Colonic mucosa (tissue), 4 donors: ENCODE measurements around the gene LIG1. TPM values are rescaled to one million over a fixed set of nuclear protein-coding genes. Genes with fewer than 3 reads are reported as not detected.

Source experiments
- DNase-seq: peaks from one replicate; pipeline ENCODE4 v3.0.0-alpha.2; 2020
- H3K27ac ChIP-seq: fragments of 200-600 bp; one replicate; pipeline ENCODE4 v1.8.0; 2021
- H3K27me3 ChIP-seq: fragments of 200-600 bp; one replicate; pipeline ENCODE4 v1.8.0; 2021
- H3K36me3 ChIP-seq: fragments of 200-600 bp; one replicate; pipeline ENCODE4 v1.8.0; 2021
- H3K4me1 ChIP-seq: fragments of 200-600 bp; one replicate; pipeline ENCODE4 v1.8.0; 2021; ENCODE audit warnings: mild to moderate bottlenecking
- H3K4me3 ChIP-seq: fragments of 200-600 bp; one replicate; pipeline ENCODE4 v1.8.0; 2021
- H3K9ac ChIP-seq, 2 donors: one replicate each; pipeline ENCODE4 v1.7.0; 2013; ENCODE audit warnings: control low read depth in 2 of 2, low read depth in 2 of 2, low read length in 2 of 2
- H3K9me3 ChIP-seq: fragments of 200-600 bp; one replicate; pipeline ENCODE4 v1.8.0; 2021
- CTCF ChIP-seq: fragments of 200-600 bp; IDR thresholded peaks from one replicate; pipeline ENCODE4 v1.8.0; 2022; ENCODE audit warnings: antibody characterized with exemption, mild to moderate bottlenecking
- intact Hi-C: fragments of 100-400 bp; cut with DNase I; formaldehyde crosslinking; loops from one replicate; pipeline ENCODE4 v1.14.1; 2022
- total RNA-seq, 2 donors: library from RNA; stranded (reverse); fragmentation: NEBNext Ultra II Directional in 1 of 2; extraction: Animal tissue kit (Norgen Biotek cat#: 25700) in 1 of 2; gene quantifications; one replicate each; pipeline ENCODE4 v1.2.1, GENCODE V29; 2021
- donor health status: healthy.
- donor health status: DM: no; HTN: no; CAD: no.
- donor health status: DM: no; HTN: no; CAD: no.

The LIG1 gene
- total RNA-seq, 2 donors from 2014 or later, result 26.4 to 75.6 TPM

DNA sequence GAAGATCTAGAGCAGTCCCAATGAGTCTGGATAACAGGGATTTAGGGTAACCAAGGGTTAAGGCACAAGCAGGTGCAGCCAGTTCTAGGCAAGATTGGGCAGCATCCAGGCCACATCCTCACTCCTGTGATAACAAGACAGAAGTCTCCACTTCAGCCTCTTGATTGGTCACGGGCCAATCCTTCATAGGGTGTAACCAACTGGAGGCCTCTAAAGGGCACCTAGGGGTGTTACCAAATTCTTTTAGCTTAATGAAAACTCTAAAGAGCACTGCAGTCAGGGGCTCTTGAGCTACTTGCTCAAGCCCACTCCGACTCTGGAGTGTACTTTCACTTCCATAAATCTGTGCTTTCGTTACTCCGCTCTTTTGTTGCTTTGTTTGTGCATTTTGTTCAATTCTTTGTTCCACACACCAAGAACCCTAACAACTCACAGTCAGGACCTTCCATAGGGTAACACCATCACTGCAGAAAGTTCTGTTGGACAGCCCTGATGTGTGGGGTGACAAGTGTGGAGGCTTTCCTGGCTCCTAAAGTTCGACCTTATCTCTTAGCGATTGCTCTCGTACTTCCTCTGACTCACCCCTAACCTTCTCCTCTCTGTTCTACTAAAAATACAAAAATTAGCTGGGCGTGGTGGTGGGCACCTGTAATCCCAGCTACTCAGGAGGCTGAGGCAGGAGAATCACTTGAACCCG lies 36.4 kb upstream of the LIG1 start:
- Histone ChIP-seq H3K4me3 (no peak overlapping the region), H3K36me3 (no peaks in the 10 kb centered on the region)
- TF ChIP-seq CTCF, result no peak

GRCh38 chr19:48203794-48204628 lies 33.9 kb upstream of the LIG1 start:
- no peaks in the 10 kb centered on the region for H3K27me3 ChIP-seq
- H3K9ac ChIP-seq, result peak overlapping the region; percentile 58 to 81
- H3K4me3 ChIP-seq, result peak overlapping the region; percentile 61
- peak overlapping the region; percentile 49 for H3K27ac ChIP-seq
- H3K9me3 ChIP-seq, result no peaks in the 10 kb centered on the region
- H3K4me1 ChIP-seq, result peaks cover 12% of the 10 kb centered on the region
- peak; percentile 97 for DNase-seq
- intact Hi-C loops, result no loop called here
- no peaks in the 10 kb centered on the region for H3K36me3 ChIP-seq
- no peak for TF ChIP-seq CTCF

More for the DNA sequence above, 36.4 kb upstream of the LIG1 start:
- Histone ChIP-seq H3K4me1 (peaks cover 12% of the 10 kb centered on the region), H3K27ac (no peak overlapping the region), H3K9me3 (no peaks in the 10 kb centered on the region), H3K9ac (no peak overlapping the region), H3K27me3 (no peaks in the 10 kb centered on the region)
- DNase-seq, result no peak
- intact Hi-C loops, result no loop called here

DNA sequence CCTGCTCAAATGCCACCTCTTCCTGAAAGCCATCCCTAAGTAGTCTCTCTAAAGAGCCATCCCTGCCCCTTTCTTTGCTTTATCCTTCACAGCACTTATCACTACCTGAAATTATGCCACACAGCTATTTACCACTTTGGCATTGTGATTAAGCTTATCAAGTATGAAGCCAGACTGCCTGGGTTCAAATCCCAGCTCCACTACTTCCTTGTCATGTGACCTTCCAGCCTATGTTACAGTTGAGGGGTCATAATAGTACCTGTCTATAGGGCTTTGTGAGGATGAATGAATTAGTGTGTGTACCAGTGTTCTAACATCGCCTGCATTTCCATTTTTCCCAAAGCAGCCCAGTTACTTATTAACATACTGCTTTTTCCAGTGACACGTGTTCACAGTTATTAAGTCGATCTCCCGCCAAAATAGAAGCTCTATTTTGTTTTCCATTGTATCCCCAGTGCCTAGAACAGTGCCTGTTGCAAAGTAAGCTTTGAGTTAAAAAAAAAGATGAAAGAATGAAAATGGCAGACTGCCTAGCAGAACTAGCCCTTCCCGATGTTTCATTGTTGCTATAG lies 33.2 kb upstream of the LIG1 start:
- H3K9ac ChIP-seq, result peak overlapping the region; percentile 58 to 81
- no peak for DNase-seq
- no peak for TF ChIP-seq CTCF
- no peaks in the 10 kb centered on the region for H3K36me3 ChIP-seq
- H3K9me3 ChIP-seq, result no peaks in the 10 kb centered on the region
- intact Hi-C loops, result no loop called here
- no peaks in the 10 kb centered on the region for H3K27me3 ChIP-seq
- H3K27ac ChIP-seq, result peak overlapping the region; percentile 49
- H3K4me1 ChIP-seq, result peaks cover 12% of the 10 kb centered on the region
- peak overlapping the region; percentile 61 for H3K4me3 ChIP-seq

GRCh38 chr19:48196933-48197665 lies 27.0 kb upstream of the LIG1 start:
- intact Hi-C loops, result no loop called here

More at GRCh38 chr19:48196933-48197665, 27.0 kb upstream of the LIG1 start:
- H3K9ac ChIP-seq, result no peak overlapping the region
- H3K4me3 ChIP-seq, result no peak overlapping the region
- no peaks in the 10 kb centered on the region for H3K27me3 ChIP-seq
- H3K36me3 ChIP-seq, result no peaks in the 10 kb centered on the region
- no peak for TF ChIP-seq CTCF
- H3K9me3 ChIP-seq, result no peaks in the 10 kb centered on the region
- DNase-seq, result no peak
- no peaks in the 10 kb centered on the region for H3K4me1 ChIP-seq
- H3K27ac ChIP-seq, result no peak overlapping the region
